ENCODE data around the gene CHCHD2.
"Not testable (repeated sequence)": the region's sequence is repeated elsewhere in the genome, so short reads cannot be mapped to it uniquely, and the experiment has no call there.

CHCHD2 gene

DNA sequence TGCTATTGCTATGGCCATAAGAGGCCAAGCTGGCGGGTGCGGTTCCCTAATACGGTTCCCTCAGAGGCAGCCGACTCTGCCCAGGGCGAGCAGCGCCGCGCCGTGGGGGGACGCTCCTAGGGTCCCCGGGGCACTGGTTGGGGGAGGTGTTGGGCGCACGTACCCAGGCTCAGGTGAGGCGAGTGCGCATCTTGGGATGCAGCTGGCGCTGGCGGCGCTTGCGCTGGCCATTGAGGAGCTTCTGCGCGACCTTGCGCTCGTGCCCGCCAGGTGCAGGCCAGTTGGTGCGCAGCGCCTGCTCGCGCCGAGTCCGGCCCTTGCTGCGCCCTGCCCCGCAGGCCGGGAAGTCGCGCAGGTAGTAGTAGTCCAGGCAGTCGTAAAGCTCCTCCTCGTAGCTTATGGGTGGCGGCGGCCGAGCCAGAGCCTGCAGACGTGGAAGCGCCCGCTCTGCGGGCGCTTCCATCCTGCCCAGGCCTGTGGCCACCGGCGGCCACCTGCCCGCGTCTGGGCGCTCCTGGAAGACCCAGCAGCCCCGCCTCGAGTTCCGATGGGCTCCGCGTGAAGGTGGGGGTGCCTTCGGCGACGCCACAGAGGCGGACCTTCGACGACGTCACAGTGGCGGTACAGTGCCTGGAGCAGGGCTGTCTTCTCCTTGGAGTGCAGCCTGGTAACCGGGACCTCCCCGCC lies 9.7 kb upstream of the CHCHD2 start, which contains the start of gene NUPR2:
Gene NUPR2, minus strand, starts transcription at position 566 of the 687 bp plus-strand sequence. Its CDS starts 103 bp downstream, at position 463.
- ChIA-PET CTCF (no interaction called here), POLR2A (no interaction called here)
- no peak within 1 kb of the TSS for H3K4me3 ChIP-seq (ENCODE audit: low read depth, low read length)
- DNase-seq (ENCODE audit: low read depth, low spot score) = no peak
- TF ChIP-seq, protein P1, sequence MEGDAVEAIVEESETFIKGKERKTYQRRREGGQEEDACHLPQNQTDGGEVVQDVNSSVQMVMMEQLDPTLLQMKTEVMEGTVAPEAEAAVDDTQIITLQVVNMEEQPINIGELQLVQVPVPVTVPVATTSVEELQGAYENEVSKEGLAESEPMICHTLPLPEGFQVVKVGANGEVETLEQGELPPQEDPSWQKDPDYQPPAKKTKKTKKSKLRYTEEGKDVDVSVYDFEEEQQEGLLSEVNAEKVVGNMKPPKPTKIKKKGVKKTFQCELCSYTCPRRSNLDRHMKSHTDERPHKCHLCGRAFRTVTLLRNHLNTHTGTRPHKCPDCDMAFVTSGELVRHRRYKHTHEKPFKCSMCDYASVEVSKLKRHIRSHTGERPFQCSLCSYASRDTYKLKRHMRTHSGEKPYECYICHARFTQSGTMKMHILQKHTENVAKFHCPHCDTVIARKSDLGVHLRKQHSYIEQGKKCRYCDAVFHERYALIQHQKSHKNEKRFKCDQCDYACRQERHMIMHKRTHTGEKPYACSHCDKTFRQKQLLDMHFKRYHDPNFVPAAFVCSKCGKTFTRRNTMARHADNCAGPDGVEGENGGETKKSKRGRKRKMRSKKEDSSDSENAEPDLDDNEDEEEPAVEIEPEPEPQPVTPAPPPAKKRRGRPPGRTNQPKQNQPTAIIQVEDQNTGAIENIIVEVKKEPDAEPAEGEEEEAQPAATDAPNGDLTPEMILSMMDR (IDR thresholded peaks at IDR 0.05; ENCODE audit: insufficient read depth, low read length, missing control alignments) = no peak

GRCh38 chr7:56112244-56112643 lies 6.0 kb upstream of the CHCHD2 start:
- H3K4me3 ChIP-seq (ENCODE audit: low read depth, low read length); POLR2A ChIA-PET; CTCF ChIA-PET; DNase-seq (ENCODE audit: low read depth, low spot score): not testable (repeated sequence)

DNA sequence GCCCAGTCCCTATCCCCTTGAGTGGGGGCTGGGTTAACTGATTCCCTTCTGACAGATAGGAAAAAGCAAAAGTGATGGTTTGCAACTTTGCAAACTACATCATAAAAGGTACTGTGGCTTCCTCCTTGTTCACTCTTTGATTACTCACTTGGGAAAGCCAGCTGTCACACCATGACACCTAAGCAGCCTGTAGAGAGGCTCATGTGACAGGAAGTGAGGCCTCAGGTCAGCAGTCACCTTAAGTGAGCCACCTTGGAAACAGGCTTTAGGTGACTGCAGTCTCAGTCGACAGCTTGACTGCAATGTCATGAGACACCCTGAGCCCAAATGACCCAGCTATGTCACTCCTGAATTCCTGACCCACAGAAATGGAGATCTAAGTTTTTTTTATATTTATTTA lies 4.3 kb upstream of the CHCHD2 start:
- ChIA-PET POLR2A (no interaction called here), CTCF (no interaction called here)
- TF ChIP-seq, protein P1 (IDR thresholded peaks at IDR 0.05; ENCODE audit: insufficient read depth, low read length, missing control alignments) = no peak
- DNase-seq (ENCODE audit: low read depth, low spot score) = no peak
- H3K4me3 ChIP-seq (ENCODE audit: low read depth, low read length) = no peak overlapping the region

- POLR2A ChIA-PET = no interaction called here
- TF ChIP-seq, protein P1 (IDR thresholded peaks at IDR 0.05; ENCODE audit: insufficient read depth, low read length, missing control alignments) = no peak
- no peak overlapping the region for H3K4me3 ChIP-seq (ENCODE audit: low read depth, low read length)
- DNase-seq (ENCODE audit: low read depth, low spot score) = no peak
- CTCF ChIA-PET = interaction anchor here (1.3 kb wide), 1 partner anchor 34 kb away, joined by 4 read pairs; no protein-coding TSS in a partner anchor
Observed at GRCh38 chr7:56107954-56108258, 1.6 kb upstream of the CHCHD2 start.

- DNase-seq (ENCODE audit: low read depth, low spot score) = peak; percentile 41
- TF ChIP-seq, protein P1 (IDR thresholded peaks at IDR 0.05; ENCODE audit: insufficient read depth, low read length, missing control alignments) = no peak
- H3K4me3 ChIP-seq (ENCODE audit: low read depth, low read length) = peak overlapping the region; percentile 93
- CTCF ChIA-PET = interaction anchor here (1.3 kb wide), 1 partner anchor 31 kb away, joined by 5 read pairs; no protein-coding TSS in a partner anchor
- POLR2A ChIA-PET = no interaction called here
Observed at GRCh38 chr7:56105508-56105907, 768 bp downstream of the CHCHD2 start.

DNA sequence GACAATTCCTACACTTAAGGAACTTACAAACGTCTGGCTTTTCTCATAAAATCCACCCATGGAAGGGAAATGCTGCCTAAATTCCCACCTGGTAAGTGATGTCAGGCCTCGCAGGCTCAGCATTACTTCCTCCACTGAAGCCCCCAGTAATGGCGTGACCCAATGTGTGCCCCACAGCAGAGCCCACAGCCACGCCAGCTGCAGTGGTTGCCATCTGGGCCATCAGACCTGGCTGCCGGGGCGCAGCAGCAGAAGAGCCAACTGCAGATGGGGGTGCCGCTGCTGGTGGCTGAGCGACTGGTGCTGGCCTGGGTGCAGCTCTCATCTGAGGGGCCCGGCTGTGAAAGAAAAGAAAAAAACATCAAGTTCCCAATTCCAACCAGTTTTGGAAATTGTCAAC lies 2.1 kb downstream of the CHCHD2 start:
- POLR2A ChIA-PET = interaction anchor here (0.7 kb wide), 1 partner anchor 740 kb away, joined by 3 read pairs; no protein-coding TSS in a partner anchor
- H3K4me3 ChIP-seq (ENCODE audit: low read depth, low read length); DNase-seq (ENCODE audit: low read depth, low spot score): not testable (repeated sequence)
- CTCF ChIA-PET = interaction anchor here (1.2 to 1.3 kb wide), 2 partner anchors 11 to 139 kb away, joined by 3 read pairs; partner anchors contain the start of genes NIPSNAP2 and PHKG1

DNA sequence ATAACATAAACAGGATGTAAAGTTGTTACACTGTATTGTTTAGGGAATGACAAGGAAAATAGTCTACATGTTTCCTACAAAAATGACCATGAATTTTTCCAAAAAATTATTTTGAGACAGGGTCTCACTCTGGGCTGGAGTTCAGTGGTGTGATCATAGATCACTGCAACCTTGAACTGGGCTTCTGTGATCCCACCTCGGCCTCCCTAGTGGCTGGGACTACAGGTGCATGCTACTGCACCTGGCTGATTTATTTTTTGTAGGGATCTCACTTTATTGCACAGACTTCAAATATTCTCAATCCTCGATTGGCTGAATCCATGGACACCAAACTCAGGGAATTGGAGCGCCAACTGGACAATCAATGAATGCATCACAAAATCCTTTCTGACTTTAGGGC lies 6.6 kb downstream of the CHCHD2 start:
- TF ChIP-seq, protein P1 (IDR thresholded peaks at IDR 0.05; ENCODE audit: insufficient read depth, low read length, missing control alignments) = no peak
- no peak for DNase-seq (ENCODE audit: low read depth, low spot score)
- ChIA-PET CTCF (interaction anchor here (2.4 kb wide), 1 partner anchor 26 kb away, joined by 10 read pairs; no protein-coding TSS in a partner anchor), POLR2A (no interaction called here)
- H3K4me3 ChIP-seq (ENCODE audit: low read depth, low read length) = no peak overlapping the region

- CTCF ChIA-PET = interaction anchor here (2.4 kb wide), 1 partner anchor 24 kb away, joined by 10 read pairs; no protein-coding TSS in a partner anchor
- H3K4me3 ChIP-seq (ENCODE audit: low read depth, low read length); POLR2A ChIA-PET; DNase-seq (ENCODE audit: low read depth, low spot score): not testable (repeated sequence)
Observed at GRCh38 chr7:56098187-56099008, 7.9 kb downstream of the CHCHD2 start.
